Ascending aorta (tissue), 2 donors: ENCODE results near the gene LIX1L. TPM values are rescaled to one million over a fixed set of nuclear protein-coding genes. Genes with fewer than 3 reads are reported as not detected.

Source experiments
- DNase-seq, 2 donors: peaks; one replicate each; pipeline ENCODE4 v3.0.0-alpha.2; 2019; ENCODE audit warnings: low spot score in 2 of 2
- H3K27ac ChIP-seq, 2 donors: fragments of 200-600 bp; sonication (generic); one replicate each; pipeline ENCODE4 v1.5.1; 2016 to 2017; ENCODE audit warnings: mild to moderate bottlenecking in 1 of 2
- H3K27me3 ChIP-seq: fragments of 200-600 bp; sonication (generic); one replicate; pipeline ENCODE4 v1.5.1; 2017
- H3K36me3 ChIP-seq, 2 donors: fragments of 200-600 bp; sonication (generic); one replicate each; pipeline ENCODE4 v1.5.1; 2016
- H3K4me1 ChIP-seq, 2 donors: fragments of 200-600 bp; sonication (generic); one replicate each; pipeline ENCODE4 v1.5.1; 2016 to 2017; ENCODE audit warnings: mild to moderate bottlenecking in 1 of 2
- H3K4me3 ChIP-seq, 2 donors: fragments of 200-600 bp; sonication (generic); one replicate each; pipeline ENCODE4 v1.5.1; 2016 to 2017; ENCODE audit warnings: mild to moderate bottlenecking in 1 of 2
- H3K9me3 ChIP-seq, 2 donors: fragments of 200-600 bp; sonication (generic); one replicate each; pipeline ENCODE4 v1.5.1; 2016
- intact Hi-C: fragments of 100-400 bp; cut with DNase I; formaldehyde crosslinking; loops from one replicate; pipeline ENCODE4 v1.15.1; 2023
- total RNA-seq: library from RNA; depleted of rRNA; stranded (reverse); fragments of >200 nt; gene quantifications from one replicate; pipeline ENCODE4 v1.1.0, GENCODE V29; 2016
- TF ChIP-seq, protein P1 (sequence below), 3 experiments: fragments of 200-600 bp in 2 of 3; fragments of 450-650 bp in 1 of 3; sonication (generic) in 2 of 3; IDR thresholded peaks; one replicate each; pipeline ENCODE4 v1.5.1; 2016 to 2019; ENCODE audit warnings: antibody characterized with exemption in 3 of 3, mild to moderate bottlenecking in 1 of 3, moderate library complexity in 1 of 3

The LIX1L gene
- total RNA-seq, 1 donor from 2014 or later = 44.0 TPM

DNA sequence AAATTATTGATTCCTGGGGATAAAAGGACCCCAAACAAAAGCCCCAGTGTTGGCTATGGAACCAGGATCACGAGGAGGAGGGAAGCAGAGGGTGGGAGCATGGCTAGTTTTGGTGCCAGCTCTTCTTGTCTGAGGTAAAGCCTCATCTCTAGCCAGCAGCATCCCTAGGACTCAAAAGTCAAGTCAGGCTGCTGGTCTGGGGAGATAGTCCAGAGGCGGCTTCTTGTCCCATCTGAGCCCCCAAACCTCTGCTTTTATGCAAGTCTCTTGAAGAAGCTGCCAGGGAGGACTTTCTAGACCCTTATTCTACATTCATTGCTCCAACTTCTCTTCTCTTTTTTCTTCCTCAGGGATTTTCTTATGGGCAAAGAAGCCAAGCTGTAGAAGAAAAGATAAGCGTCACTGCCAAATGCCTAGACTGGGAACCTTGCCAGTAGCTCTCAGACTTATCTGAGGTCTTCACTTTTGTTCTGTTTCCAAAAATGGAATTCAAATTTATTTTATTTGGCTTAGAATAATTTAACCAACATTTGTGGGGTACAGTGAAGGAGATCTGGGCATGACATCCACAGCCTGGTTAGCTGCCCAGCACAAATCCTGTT is 65.2 kb downstream of the LIX1L start:
- intact Hi-C loops = loop anchor here (1.0 to 5.0 kb wide), 4 partner anchors 16 to 120 kb away; no protein-coding TSS in a partner anchor
- TF ChIP-seq, protein P1, sequence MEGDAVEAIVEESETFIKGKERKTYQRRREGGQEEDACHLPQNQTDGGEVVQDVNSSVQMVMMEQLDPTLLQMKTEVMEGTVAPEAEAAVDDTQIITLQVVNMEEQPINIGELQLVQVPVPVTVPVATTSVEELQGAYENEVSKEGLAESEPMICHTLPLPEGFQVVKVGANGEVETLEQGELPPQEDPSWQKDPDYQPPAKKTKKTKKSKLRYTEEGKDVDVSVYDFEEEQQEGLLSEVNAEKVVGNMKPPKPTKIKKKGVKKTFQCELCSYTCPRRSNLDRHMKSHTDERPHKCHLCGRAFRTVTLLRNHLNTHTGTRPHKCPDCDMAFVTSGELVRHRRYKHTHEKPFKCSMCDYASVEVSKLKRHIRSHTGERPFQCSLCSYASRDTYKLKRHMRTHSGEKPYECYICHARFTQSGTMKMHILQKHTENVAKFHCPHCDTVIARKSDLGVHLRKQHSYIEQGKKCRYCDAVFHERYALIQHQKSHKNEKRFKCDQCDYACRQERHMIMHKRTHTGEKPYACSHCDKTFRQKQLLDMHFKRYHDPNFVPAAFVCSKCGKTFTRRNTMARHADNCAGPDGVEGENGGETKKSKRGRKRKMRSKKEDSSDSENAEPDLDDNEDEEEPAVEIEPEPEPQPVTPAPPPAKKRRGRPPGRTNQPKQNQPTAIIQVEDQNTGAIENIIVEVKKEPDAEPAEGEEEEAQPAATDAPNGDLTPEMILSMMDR (IDR thresholded peaks at IDR 0.05) = no peak
- no peaks in the 10 kb centered on the region for H3K9me3 ChIP-seq
- no peak for DNase-seq
- peak overlapping the region; percentile 92 to 98 for H3K27ac ChIP-seq
- peaks cover 24 to 44% of the 10 kb centered on the region in 2 donors for H3K36me3 ChIP-seq
- no peaks in the 10 kb centered on the region for H3K27me3 ChIP-seq
- peak overlapping the region in 1 of 2 donors; percentile 23 for H3K4me3 ChIP-seq
- H3K4me1 ChIP-seq = peaks cover 14 to 36% of the 10 kb centered on the region in 2 donors

DNA sequence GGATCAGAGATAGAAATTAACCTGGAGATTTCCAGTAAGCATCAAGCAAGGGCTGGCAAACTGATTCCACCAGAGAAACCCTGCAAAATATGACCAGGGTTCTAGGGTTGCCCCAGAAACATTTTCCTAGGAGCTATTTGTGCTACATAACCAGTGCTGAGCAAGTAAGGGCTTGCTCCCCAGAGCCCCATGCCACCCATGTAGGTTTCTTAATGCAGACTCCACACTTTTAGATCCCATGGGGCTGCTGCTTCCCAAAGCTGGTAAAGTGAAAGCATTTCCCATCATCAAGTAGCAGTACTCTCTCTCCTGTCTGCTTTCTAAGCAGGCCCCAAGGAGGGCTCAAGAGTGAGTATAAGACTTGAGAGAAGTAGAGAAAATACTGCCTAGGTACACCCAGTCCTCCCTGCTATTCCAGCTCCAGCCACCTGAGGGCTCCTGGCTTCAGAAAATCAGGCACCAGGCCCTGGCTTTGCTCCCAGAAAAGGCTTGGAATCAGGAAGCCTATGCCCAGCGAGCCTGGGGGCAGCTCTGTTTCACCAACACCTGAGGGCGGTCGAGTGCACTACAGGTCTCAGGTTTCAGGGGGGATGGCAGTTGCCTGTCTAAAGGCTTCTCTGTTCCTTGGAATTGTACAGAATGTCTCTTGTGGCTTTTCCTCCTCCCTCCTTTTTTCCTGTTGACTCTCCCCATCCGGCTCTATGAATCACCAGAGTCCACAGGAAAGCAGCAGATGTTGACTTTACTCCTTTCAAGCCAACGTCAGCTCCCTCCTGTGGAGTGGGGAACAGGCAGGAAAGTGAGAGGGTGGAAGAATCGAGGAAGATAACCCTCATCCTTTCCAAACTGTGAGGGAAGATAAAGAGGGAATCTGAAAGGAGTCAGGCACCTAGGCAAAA is 66.0 kb downstream of the LIX1L start:
- peak overlapping the region; percentile 92 to 98 for H3K27ac ChIP-seq
- H3K27me3 ChIP-seq = no peaks in the 10 kb centered on the region
- TF ChIP-seq, protein P1 (IDR thresholded peaks at IDR 0.05) = peak; percentile 93 to 97 (median 95)
- H3K36me3 ChIP-seq = peaks cover 16 to 36% of the 10 kb centered on the region in 2 donors
- H3K9me3 ChIP-seq = no peaks in the 10 kb centered on the region
- peak overlapping the region; percentile 10 to 23 for H3K4me3 ChIP-seq
- peaks cover 14 to 36% of the 10 kb centered on the region in 2 donors for H3K4me1 ChIP-seq
- DNase-seq = peak; percentile 89 to 99
- intact Hi-C loops = loop anchor here (1.0 to 5.0 kb wide), 4 partner anchors 16 to 120 kb away; no protein-coding TSS in a partner anchor

DNA sequence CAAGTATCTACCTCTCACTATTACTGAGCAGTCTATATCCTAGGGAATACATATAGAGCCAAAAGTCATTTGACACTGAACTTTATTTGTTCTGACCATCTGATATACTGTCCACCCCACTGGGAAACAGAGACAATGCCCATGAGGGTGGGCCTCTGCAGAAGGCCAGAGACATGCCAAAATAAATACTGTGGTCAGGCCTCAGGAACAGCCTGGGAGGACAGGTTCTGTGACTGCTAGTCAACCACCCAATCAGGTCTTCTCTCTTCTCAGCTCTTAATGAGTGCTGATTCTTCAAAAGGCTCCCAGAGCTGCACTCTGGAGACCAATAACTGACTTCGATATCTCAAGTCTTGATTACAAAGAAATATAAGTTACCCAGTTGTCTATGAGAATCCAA is 66.7 kb downstream of the LIX1L start:
- peaks cover 14 to 40% of the 10 kb centered on the region in 2 donors for H3K4me1 ChIP-seq
- peaks cover 9 to 29% of the 10 kb centered on the region in 2 donors for H3K36me3 ChIP-seq
- H3K4me3 ChIP-seq = peak overlapping the region in 1 of 2 donors; percentile 14
- no peaks in the 10 kb centered on the region for H3K27me3 ChIP-seq
- TF ChIP-seq, protein P1 (IDR thresholded peaks at IDR 0.05) = no peak
- intact Hi-C loops = loop anchor here (5.0 kb wide), 2 partner anchors 86 to 121 kb away; no protein-coding TSS in a partner anchor
- H3K9me3 ChIP-seq = no peaks in the 10 kb centered on the region
- DNase-seq = no peak
- H3K27ac ChIP-seq = peak overlapping the region; percentile 92 to 98

DNA sequence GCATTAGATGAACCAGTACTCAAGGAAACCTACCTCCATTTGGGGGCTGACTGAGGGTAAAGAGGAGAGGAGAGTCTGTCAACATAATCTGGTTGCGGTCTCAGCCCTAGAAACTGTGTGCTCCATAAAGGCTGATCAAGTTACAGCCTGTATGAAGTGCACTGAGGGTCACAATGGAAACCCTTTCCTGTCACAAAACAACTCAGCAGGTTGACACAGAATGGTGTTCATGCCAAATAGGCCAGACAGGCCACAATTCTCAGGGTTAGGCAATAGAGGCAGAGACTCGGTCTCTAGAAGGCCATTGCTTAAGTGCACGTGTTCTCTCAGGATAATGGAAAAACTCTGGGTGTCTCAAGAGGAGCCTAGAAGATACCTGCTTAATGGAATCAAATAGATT is 68.1 kb downstream of the LIX1L start:
- intact Hi-C loops = loop anchor here (5.0 kb wide), 2 partner anchors 88 to 123 kb away; no protein-coding TSS in a partner anchor
- H3K27ac ChIP-seq = peak overlapping the region; percentile 92 to 98
- TF ChIP-seq, protein P1 (IDR thresholded peaks at IDR 0.05) = no peak

DNA sequence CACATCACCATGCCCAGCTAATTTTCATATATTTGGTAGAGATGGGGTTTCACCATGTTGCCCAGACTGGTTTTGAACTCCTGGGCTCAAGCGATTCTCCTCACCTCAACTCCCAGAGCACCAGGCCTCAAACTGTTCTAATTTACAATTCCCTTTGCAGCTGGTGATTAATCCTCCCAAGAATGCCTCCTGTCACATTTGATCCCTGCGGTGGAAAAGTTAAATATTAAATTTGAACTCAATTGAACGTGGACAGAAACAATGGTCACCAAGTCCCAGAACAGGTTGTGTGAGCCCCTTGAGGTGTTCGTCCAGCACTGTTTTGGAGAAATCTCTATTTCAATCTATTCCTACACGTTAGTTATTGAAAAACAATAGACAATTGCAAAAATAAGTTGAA is 70.2 kb downstream of the LIX1L start:
- Histone ChIP-seq H3K36me3 (peaks cover 0 to 7% of the 10 kb centered on the region in 2 donors), H3K4me3 (no peak overlapping the region), H3K27ac (peak overlapping the region; percentile 48 to 63), H3K9me3 (no peaks in the 10 kb centered on the region), H3K27me3 (no peaks in the 10 kb centered on the region), H3K4me1 (peaks cover 17 to 35% of the 10 kb centered on the region in 2 donors)
- intact Hi-C loops = no loop called here
- no peak for DNase-seq
- TF ChIP-seq, protein P1 (IDR thresholded peaks at IDR 0.05) = no peak

More for the DNA sequence above, 68.1 kb downstream of the LIX1L start:
- Histone ChIP-seq H3K27me3 (no peaks in the 10 kb centered on the region), H3K36me3 (peaks cover 0 to 19% of the 10 kb centered on the region in 2 donors), H3K9me3 (no peaks in the 10 kb centered on the region), H3K4me3 (no peak overlapping the region), H3K4me1 (peaks cover 19 to 44% of the 10 kb centered on the region in 2 donors)
- no peak for DNase-seq
